Astrocyte (in vitro differentiated cells and primary cell): ENCODE measurements around the gene LRPPRC. TPM values are rescaled to one million over a fixed set of nuclear protein-coding genes. Genes with fewer than 3 reads are reported as not detected.

Experiments used
- DNase-seq: peaks from one replicate; pipeline ENCODE4 v3.0.0-alpha.2; 2010; ENCODE audit warnings: low read depth
- FAIRE-seq: peaks from 2 replicates; lab custom pipeline; 2011; peaks lifted over from hg19 to GRCh38; lab: Jason Lieb, UNC
- H2AFZ ChIP-seq: 2 replicates; pipeline ENCODE4 v1.6.0; 2012; ENCODE audit warnings: low read depth, low read length, inconsistent platforms
- H3K27ac ChIP-seq: 2 replicates; pipeline ENCODE4 v1.5.1; 2011; ENCODE audit warnings: low read depth, low read length, inconsistent platforms
- H3K27me3 ChIP-seq: 2 replicates; pipeline ENCODE4 v1.6.0; 2011; ENCODE audit warnings: low read length, inconsistent platforms; ENCODE audit not compliant: insufficient read depth
- H3K36me3 ChIP-seq: 2 replicates; pipeline ENCODE4 v1.5.1; 2011; ENCODE audit warnings: low read length, inconsistent platforms; ENCODE audit not compliant: insufficient read depth
- H3K4me1 ChIP-seq: 2 replicates; pipeline ENCODE4 v1.5.1; 2011; ENCODE audit warnings: low read length, inconsistent platforms; ENCODE audit not compliant: insufficient read depth
- H3K4me2 ChIP-seq: 2 replicates; pipeline ENCODE4 v1.6.0; 2012; ENCODE audit warnings: low read length, inconsistent platforms
- H3K4me3 ChIP-seq: 2 replicates; pipeline ENCODE4 v1.5.1; 2011; ENCODE audit warnings: low read depth, mild to moderate bottlenecking, low read length, inconsistent platforms; ENCODE audit not compliant: insufficient read depth
- H3K79me2 ChIP-seq: 2 replicates; pipeline ENCODE4 v1.6.0; 2012; ENCODE audit warnings: mild to moderate bottlenecking, low read length, inconsistent platforms; ENCODE audit not compliant: insufficient read depth
- H3K9ac ChIP-seq: 2 replicates; pipeline ENCODE4 v1.6.0; 2012; ENCODE audit warnings: mild to moderate bottlenecking, low read length, inconsistent platforms
- H3K9me3 ChIP-seq: 2 replicates; pipeline ENCODE4 v1.5.1; 2012; ENCODE audit warnings: low read depth, mild to moderate bottlenecking, low read length, inconsistent platforms; ENCODE audit not compliant: insufficient read depth
- H4K20me1 ChIP-seq: 2 replicates; pipeline ENCODE4 v1.6.0; 2012; ENCODE audit warnings: low read length, inconsistent platforms; ENCODE audit not compliant: insufficient read depth
- H3K27ac Mint-ChIP-seq: one replicate; pipeline ENCODE4 v1.8.0; 2021; ENCODE audit warnings: mild to moderate bottlenecking, mixed read lengths; ENCODE audit not compliant: unreplicated experiment
- H3K27me3 Mint-ChIP-seq: one replicate; pipeline ENCODE4 v1.8.0; 2021; ENCODE audit warnings: low read depth, mixed read lengths; ENCODE audit not compliant: unreplicated experiment
- H3K36me3 Mint-ChIP-seq: one replicate; pipeline ENCODE4 v1.8.0; 2021; ENCODE audit warnings: low read depth, mixed read lengths; ENCODE audit not compliant: unreplicated experiment
- H3K4me1 Mint-ChIP-seq: one replicate; pipeline ENCODE4 v1.8.0; 2021; ENCODE audit warnings: low read depth, mixed read lengths; ENCODE audit not compliant: unreplicated experiment
- H3K4me3 Mint-ChIP-seq: one replicate; pipeline ENCODE4 v1.8.0; 2021; ENCODE audit warnings: mild to moderate bottlenecking, moderate library complexity, mixed read lengths; ENCODE audit not compliant: unreplicated experiment
- H3K9me3 Mint-ChIP-seq: one replicate; pipeline ENCODE4 v1.8.0; 2021; ENCODE audit warnings: mild to moderate bottlenecking, mixed read lengths; ENCODE audit not compliant: unreplicated experiment
- EZH2 ChIP-seq: IDR thresholded peaks from 2 replicates; pipeline ENCODE4 v1.6.1; 2012; ENCODE audit warnings: mild to moderate bottlenecking, low read length, inconsistent platforms; ENCODE audit not compliant: insufficient read depth
- total RNA-seq: library from RNA; stranded (reverse); gene quantifications from 2 replicates; pipeline ENCODE4 v1.2.1, GENCODE V29; 2021
- TF ChIP-seq, protein P1 (sequence below): IDR thresholded peaks from 2 replicates; pipeline ENCODE4 v1.5.1; 2011; ENCODE audit warnings: low read depth, mild to moderate bottlenecking, inconsistent platforms, low read length, moderate library complexity; ENCODE audit not compliant: insufficient read depth

LRPPRC gene
- total RNA-seq, 1 donor from 2014 or later = 94.9 TPM

DNA sequence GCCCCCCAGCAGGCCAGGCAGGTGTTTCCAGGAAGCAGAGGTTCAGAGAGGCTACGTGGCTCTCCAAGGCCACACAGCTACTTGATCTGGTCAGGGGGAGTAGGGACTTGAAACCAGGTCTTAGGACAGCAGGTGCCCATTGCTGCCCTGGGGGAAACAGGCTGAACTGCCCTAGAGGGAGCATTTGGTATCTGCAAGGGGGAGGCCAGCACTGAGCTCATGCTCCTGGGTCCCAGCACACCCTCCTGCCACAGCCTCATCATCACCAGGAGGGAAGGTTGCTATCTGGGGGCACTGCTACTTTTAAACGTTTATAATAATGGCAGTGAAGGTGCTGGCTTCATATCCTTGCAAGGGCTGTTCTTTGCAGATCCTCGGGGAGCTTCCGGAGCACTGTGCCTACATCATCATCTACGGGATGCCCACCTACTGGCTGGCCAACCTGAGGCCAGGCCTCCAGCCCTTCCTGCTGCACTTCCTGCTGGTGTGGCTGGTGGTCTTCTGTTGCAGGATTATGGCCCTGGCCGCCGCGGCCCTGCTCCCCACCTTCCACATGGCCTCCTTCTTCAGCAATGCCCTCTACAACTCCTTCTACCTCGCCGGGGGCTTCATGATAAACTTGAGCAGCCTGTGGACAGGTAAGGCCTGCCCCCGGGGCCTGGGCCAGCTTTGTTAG lies 120.9 kb downstream of the LRPPRC start:
- Histone ChIP-seq H3K36me3 (no peaks in the 10 kb centered on the region), H3K27ac (no peak overlapping the region), H3K9ac (no peak overlapping the region), H3K9me3 (no peaks in the 10 kb centered on the region), H3K27me3 (peaks cover 11% of the 10 kb centered on the region), H3K4me1 (no peaks in the 10 kb centered on the region), H4K20me1 (no peaks in the 10 kb centered on the region), H3K79me2 (no peaks in the 10 kb centered on the region), H3K4me3 (no peak overlapping the region), H3K4me2 (no peak overlapping the region), H2AFZ (no peak overlapping the region)
- Mint-ChIP-seq H3K4me1 (no peaks in the 10 kb centered on the region), H3K27me3 (peaks cover 64% of the 10 kb centered on the region), H3K27ac (no peak overlapping the region), H3K36me3 (no peaks in the 10 kb centered on the region), H3K9me3 (peaks cover 13% of the 10 kb centered on the region), H3K4me3 (no peak overlapping the region)
- TF ChIP-seq, protein P1, sequence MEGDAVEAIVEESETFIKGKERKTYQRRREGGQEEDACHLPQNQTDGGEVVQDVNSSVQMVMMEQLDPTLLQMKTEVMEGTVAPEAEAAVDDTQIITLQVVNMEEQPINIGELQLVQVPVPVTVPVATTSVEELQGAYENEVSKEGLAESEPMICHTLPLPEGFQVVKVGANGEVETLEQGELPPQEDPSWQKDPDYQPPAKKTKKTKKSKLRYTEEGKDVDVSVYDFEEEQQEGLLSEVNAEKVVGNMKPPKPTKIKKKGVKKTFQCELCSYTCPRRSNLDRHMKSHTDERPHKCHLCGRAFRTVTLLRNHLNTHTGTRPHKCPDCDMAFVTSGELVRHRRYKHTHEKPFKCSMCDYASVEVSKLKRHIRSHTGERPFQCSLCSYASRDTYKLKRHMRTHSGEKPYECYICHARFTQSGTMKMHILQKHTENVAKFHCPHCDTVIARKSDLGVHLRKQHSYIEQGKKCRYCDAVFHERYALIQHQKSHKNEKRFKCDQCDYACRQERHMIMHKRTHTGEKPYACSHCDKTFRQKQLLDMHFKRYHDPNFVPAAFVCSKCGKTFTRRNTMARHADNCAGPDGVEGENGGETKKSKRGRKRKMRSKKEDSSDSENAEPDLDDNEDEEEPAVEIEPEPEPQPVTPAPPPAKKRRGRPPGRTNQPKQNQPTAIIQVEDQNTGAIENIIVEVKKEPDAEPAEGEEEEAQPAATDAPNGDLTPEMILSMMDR = no peak
- TF ChIP-seq EZH2 = no peak
- DNase-seq (no peak), FAIRE-seq (no peak)

DNA sequence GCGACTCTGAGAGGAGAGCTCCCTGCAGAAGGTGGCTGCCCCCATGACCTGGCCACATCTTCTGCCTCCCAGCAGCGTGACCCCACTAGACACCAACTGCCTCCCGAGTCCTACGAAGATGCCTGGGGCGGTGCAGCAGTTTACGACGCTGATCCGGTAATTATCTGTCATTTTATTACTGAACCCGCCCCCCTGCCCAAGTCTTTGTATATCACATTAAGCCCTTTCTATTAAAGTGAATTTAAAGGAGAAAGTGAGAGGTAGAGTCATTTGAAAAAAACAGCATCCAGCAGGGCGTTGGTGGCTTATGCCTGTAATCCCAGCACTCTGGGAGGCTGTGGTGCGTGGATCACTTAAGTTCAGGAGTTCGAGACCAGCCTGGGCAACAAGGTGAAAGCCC lies 123.6 kb downstream of the LRPPRC start:
- DNase-seq (no peak), FAIRE-seq (no peak)
- H3K4me3 ChIP-seq = no peak overlapping the region
- H3K4me1 Mint-ChIP-seq = no peaks in the 10 kb centered on the region
- H3K36me3 Mint-ChIP-seq = no peaks in the 10 kb centered on the region
- H3K9me3 Mint-ChIP-seq = peaks cover 16% of the 10 kb centered on the region
- peaks cover 84% of the 10 kb centered on the region for H3K27me3 Mint-ChIP-seq
- H2AFZ ChIP-seq = no peak overlapping the region
- H3K27ac Mint-ChIP-seq = no peak overlapping the region
- no peak overlapping the region for H3K4me2 ChIP-seq
- H4K20me1 ChIP-seq = no peaks in the 10 kb centered on the region
- H3K4me1 ChIP-seq = no peaks in the 10 kb centered on the region
- no peaks in the 10 kb centered on the region for H3K79me2 ChIP-seq
- no peak overlapping the region for H3K4me3 Mint-ChIP-seq
- H3K27me3 ChIP-seq = peaks cover 31% of the 10 kb centered on the region
- H3K36me3 ChIP-seq = no peaks in the 10 kb centered on the region
- TF ChIP-seq, protein P1 = no peak
- no peak for TF ChIP-seq EZH2
- no peaks in the 10 kb centered on the region for H3K9me3 ChIP-seq
- H3K27ac ChIP-seq = no peak overlapping the region
- no peak overlapping the region for H3K9ac ChIP-seq

DNA sequence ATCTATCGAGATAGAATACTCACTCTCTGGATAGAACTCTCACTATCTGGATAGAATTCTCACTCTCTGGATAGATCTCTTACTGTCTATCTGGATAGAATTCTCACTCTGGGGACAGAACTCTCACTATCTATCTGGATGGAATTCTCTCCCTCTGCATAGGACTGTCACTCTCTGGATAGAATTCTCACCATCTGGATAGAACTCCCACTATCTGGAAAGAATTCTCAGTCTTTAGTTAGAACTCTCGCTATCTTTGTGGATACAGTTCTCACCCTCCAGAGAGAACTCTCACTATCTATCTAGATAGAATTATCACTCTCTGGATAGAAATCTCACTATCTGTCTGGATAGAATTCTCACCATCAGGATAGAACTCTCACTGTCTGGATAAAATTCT lies 140.5 kb downstream of the LRPPRC start:
- Histone ChIP-seq H2AFZ (no peak overlapping the region), H3K9ac (no peak overlapping the region), H3K36me3 (no peaks in the 10 kb centered on the region), H3K4me3 (no peak overlapping the region), H3K4me2 (no peak overlapping the region), H3K27ac (no peak overlapping the region), H4K20me1 (no peaks in the 10 kb centered on the region), H3K27me3 (peaks cover 54% of the 10 kb centered on the region), H3K79me2 (no peaks in the 10 kb centered on the region), H3K4me1 (no peaks in the 10 kb centered on the region), H3K9me3 (no peaks in the 10 kb centered on the region)
- H3K4me1 Mint-ChIP-seq = no peaks in the 10 kb centered on the region
- H3K27ac Mint-ChIP-seq = no peak overlapping the region
- DNase-seq (no peak), FAIRE-seq (no peak)
- H3K27me3 Mint-ChIP-seq = peaks cover 77% of the 10 kb centered on the region
- H3K36me3 Mint-ChIP-seq = peaks cover 6% of the 10 kb centered on the region
- TF ChIP-seq EZH2 = no peak
- TF ChIP-seq, protein P1 = no peak
- no peak overlapping the region for H3K4me3 Mint-ChIP-seq
- peaks cover 18% of the 10 kb centered on the region for H3K9me3 Mint-ChIP-seq
